ENCODE results near the gene NFX1.
"Not testable (repeated sequence)": the region's sequence is repeated elsewhere in the genome, so short reads cannot be mapped to it uniquely, and the experiment has no call there.

GRCh38 chr9:33385536-33385935 is 95.2 kb downstream of the NFX1 start:
- TF ChIP-seq POLR2AphosphoS5, POLR2A (IDR thresholded peaks at IDR 0.05): not testable (repeated sequence)
- TF ChIP-seq, protein P1, sequence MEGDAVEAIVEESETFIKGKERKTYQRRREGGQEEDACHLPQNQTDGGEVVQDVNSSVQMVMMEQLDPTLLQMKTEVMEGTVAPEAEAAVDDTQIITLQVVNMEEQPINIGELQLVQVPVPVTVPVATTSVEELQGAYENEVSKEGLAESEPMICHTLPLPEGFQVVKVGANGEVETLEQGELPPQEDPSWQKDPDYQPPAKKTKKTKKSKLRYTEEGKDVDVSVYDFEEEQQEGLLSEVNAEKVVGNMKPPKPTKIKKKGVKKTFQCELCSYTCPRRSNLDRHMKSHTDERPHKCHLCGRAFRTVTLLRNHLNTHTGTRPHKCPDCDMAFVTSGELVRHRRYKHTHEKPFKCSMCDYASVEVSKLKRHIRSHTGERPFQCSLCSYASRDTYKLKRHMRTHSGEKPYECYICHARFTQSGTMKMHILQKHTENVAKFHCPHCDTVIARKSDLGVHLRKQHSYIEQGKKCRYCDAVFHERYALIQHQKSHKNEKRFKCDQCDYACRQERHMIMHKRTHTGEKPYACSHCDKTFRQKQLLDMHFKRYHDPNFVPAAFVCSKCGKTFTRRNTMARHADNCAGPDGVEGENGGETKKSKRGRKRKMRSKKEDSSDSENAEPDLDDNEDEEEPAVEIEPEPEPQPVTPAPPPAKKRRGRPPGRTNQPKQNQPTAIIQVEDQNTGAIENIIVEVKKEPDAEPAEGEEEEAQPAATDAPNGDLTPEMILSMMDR (IDR thresholded peaks at IDR 0.05): not testable (repeated sequence)

Data from breast epithelium (tissue), 3 donors.